MM.1S (cell line): Measurements from ENCODE around the gene HSPG2.

ENCODE experiments used
- CTCF ChIP-seq: fragments of 300-600 bp; sonication (generic); IDR thresholded peaks from 2 replicates; pipeline ENCODE4 v1.5.1; 2016; ENCODE audit warnings: antibody characterized with exemption, low read length, mixed read lengths
- EZH2 ChIP-seq: fragments of 300-600 bp; sonication (generic); optimal IDR thresholded peaks from 2 replicates; pipeline ENCODE3; 2017; ENCODE audit warnings: low read depth, mild to moderate bottlenecking, antibody characterized with exemption, low read length, mixed read lengths
- EZH2phosphoT487 ChIP-seq: fragments of 300-600 bp; sonication (generic); IDR thresholded peaks from 2 replicates; pipeline ENCODE4 v1.6.1; 2018; ENCODE audit warnings: antibody characterized with exemption, low read length

DNA sequence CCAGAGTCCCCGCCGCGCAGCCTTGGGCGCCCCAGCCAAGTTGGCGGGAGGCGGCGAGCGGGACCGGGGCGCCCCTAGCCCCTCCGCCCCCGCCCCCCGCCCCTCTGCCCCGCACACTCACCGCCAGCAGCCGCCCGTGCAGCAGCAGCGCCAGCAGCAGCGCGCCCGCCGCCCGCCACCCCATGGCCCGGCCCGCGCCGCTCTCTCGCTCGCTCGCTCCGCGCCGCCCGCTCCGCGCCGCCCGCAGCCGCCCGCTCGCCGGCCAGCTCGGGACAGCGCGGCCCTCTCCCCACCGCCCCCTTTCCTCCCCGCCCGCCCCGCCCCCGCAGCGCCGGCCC is at the start of gene HSPG2:
- TF ChIP-seq EZH2phosphoT487 = no peak
- TF ChIP-seq CTCF = no peak
- TF ChIP-seq EZH2 = no peak
